Measurements from ENCODE around the gene PAQR5. TPM values are rescaled to one million over a fixed set of nuclear protein-coding genes. Genes with fewer than 3 reads are reported as not detected.
A peak's percentile ranks its signal among the peaks of the same experiment; 100 is the strongest.

The PAQR5 gene
- total RNA-seq, 1 donor from 2014 or later, result 1.2 TPM

- Histone ChIP-seq H4K20me1 (ENCODE audit: insufficient read depth, low read length) (no peaks in the 10 kb centered on the region), H3K9ac (ENCODE audit: low read length) (no peak overlapping the region), H3K27ac (ENCODE audit: low read depth, low read length) (no peak overlapping the region), H3K79me2 (ENCODE audit: insufficient read depth, low read length) (no peaks in the 10 kb centered on the region), H3K4me2 (ENCODE audit: low read length) (no peak overlapping the region), H3K4me3 (ENCODE audit: insufficient read depth, low read depth, low read length) (no peak overlapping the region), H2AFZ (ENCODE audit: low read depth, low read length) (no peak overlapping the region), H3K27me3 (ENCODE audit: insufficient read depth, low read length) (peaks cover 9% of the 10 kb centered on the region), H3K9me3 (ENCODE audit: insufficient read depth, low read depth, low read length) (no peaks in the 10 kb centered on the region), H3K36me3 (ENCODE audit: insufficient read depth, low read length) (no peaks in the 10 kb centered on the region), H3K4me1 (ENCODE audit: insufficient read depth, low read length) (peaks cover 26% of the 10 kb centered on the region)
- Mint-ChIP-seq H3K4me1 (ENCODE audit: low read depth, unreplicated experiment) (peaks cover 30% of the 10 kb centered on the region), H3K4me3 (ENCODE audit: unreplicated experiment) (no peak overlapping the region), H3K27me3 (ENCODE audit: low read depth, unreplicated experiment) (peaks cover 21% of the 10 kb centered on the region), H3K9me3 (ENCODE audit: unreplicated experiment) (no peaks in the 10 kb centered on the region), H3K36me3 (ENCODE audit: low read depth, unreplicated experiment) (peaks cover 1% of the 10 kb centered on the region), H3K27ac (ENCODE audit: unreplicated experiment) (no peak overlapping the region)
- FAIRE-seq (no peak), DNase-seq (ENCODE audit: low read depth) (no peak)
- TF ChIP-seq EZH2 (IDR thresholded peaks at IDR 0.05; ENCODE audit: insufficient read depth, low read length) (no peak), CTCF (IDR thresholded peaks at IDR 0.05; ENCODE audit: insufficient read depth, low read depth, low read length) (no peak)
These were observed 4.2 kb downstream of the PAQR5 start for GRCh38 chr15:69302929-69303328.

- H3K9me3 Mint-ChIP-seq (ENCODE audit: unreplicated experiment), result peaks cover 2% of the 10 kb centered on the region
- peaks cover 24% of the 10 kb centered on the region for H3K4me1 ChIP-seq (ENCODE audit: insufficient read depth, low read length)
- no peaks in the 10 kb centered on the region for H3K36me3 ChIP-seq (ENCODE audit: insufficient read depth, low read length)
- no peak overlapping the region for H3K4me3 ChIP-seq (ENCODE audit: insufficient read depth, low read depth, low read length)
- H3K27me3 Mint-ChIP-seq (ENCODE audit: low read depth, unreplicated experiment), result peaks cover 19% of the 10 kb centered on the region
- no peak for DNase-seq (ENCODE audit: low read depth)
- no peaks in the 10 kb centered on the region for H3K9me3 ChIP-seq (ENCODE audit: insufficient read depth, low read depth, low read length)
- H3K4me3 Mint-ChIP-seq (ENCODE audit: unreplicated experiment), result no peak overlapping the region
- no peak overlapping the region for H3K9ac ChIP-seq (ENCODE audit: low read length)
- peaks cover 6% of the 10 kb centered on the region for H3K27me3 ChIP-seq (ENCODE audit: insufficient read depth, low read length)
- H3K27ac Mint-ChIP-seq (ENCODE audit: unreplicated experiment), result no peak overlapping the region
- H4K20me1 ChIP-seq (ENCODE audit: insufficient read depth, low read length), result no peaks in the 10 kb centered on the region
- no peaks in the 10 kb centered on the region for H3K79me2 ChIP-seq (ENCODE audit: insufficient read depth, low read length)
- H3K27ac ChIP-seq (ENCODE audit: low read depth, low read length), result no peak overlapping the region
- no peak overlapping the region for H2AFZ ChIP-seq (ENCODE audit: low read depth, low read length)
- TF ChIP-seq CTCF (IDR thresholded peaks at IDR 0.05; ENCODE audit: insufficient read depth, low read depth, low read length) (peak; percentile 8), EZH2 (IDR thresholded peaks at IDR 0.05; ENCODE audit: insufficient read depth, low read length) (no peak)
- H3K4me1 Mint-ChIP-seq (ENCODE audit: low read depth, unreplicated experiment), result peaks cover 30% of the 10 kb centered on the region
- peak overlapping the region; percentile 20 for H3K4me2 ChIP-seq (ENCODE audit: low read length)
- no peak for FAIRE-seq
- H3K36me3 Mint-ChIP-seq (ENCODE audit: low read depth, unreplicated experiment), result peaks cover 1% of the 10 kb centered on the region
These were observed 4.8 kb downstream of the PAQR5 start for GRCh38 chr15:69303337-69304181.

DNA sequence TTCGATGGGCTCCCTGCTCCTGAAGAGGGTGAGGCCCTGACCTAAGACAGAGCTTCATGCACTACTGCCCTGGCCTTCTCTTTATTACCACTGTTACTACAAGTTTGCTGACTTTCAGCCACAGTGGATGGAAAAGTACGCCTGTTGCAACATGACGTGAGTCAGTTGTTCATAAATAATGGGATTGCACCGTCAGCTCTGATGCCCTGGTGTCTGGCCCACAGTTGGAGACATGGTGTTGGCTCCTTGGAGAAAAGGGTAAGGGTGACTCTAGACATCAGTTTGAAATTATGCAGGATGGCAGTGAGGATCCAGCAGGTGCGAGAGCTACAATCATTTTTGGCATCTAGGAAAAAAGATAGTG, 5.5 kb downstream of the PAQR5 start:
- H3K4me3 Mint-ChIP-seq (ENCODE audit: unreplicated experiment), result no peak overlapping the region
- Histone ChIP-seq H4K20me1 (ENCODE audit: insufficient read depth, low read length) (no peaks in the 10 kb centered on the region), H2AFZ (ENCODE audit: low read depth, low read length) (no peak overlapping the region), H3K36me3 (ENCODE audit: insufficient read depth, low read length) (no peaks in the 10 kb centered on the region), H3K9ac (ENCODE audit: low read length) (no peak overlapping the region), H3K27ac (ENCODE audit: low read depth, low read length) (peak overlapping the region; percentile 10), H3K4me2 (ENCODE audit: low read length) (peak overlapping the region; percentile 20), H3K9me3 (ENCODE audit: insufficient read depth, low read depth, low read length) (no peaks in the 10 kb centered on the region), H3K4me1 (ENCODE audit: insufficient read depth, low read length) (peaks cover 24% of the 10 kb centered on the region), H3K79me2 (ENCODE audit: insufficient read depth, low read length) (no peaks in the 10 kb centered on the region), H3K4me3 (ENCODE audit: insufficient read depth, low read depth, low read length) (no peak overlapping the region), H3K27me3 (ENCODE audit: insufficient read depth, low read length) (peaks cover 6% of the 10 kb centered on the region)
- peaks cover 23% of the 10 kb centered on the region for H3K27me3 Mint-ChIP-seq (ENCODE audit: low read depth, unreplicated experiment)
- H3K36me3 Mint-ChIP-seq (ENCODE audit: low read depth, unreplicated experiment), result peaks cover 1% of the 10 kb centered on the region
- FAIRE-seq (no peak), DNase-seq (ENCODE audit: low read depth) (peak; percentile 73)
- peak overlapping the region; percentile 49 for H3K27ac Mint-ChIP-seq (ENCODE audit: unreplicated experiment)
- H3K9me3 Mint-ChIP-seq (ENCODE audit: unreplicated experiment), result peaks cover 3% of the 10 kb centered on the region
- peaks cover 30% of the 10 kb centered on the region for H3K4me1 Mint-ChIP-seq (ENCODE audit: low read depth, unreplicated experiment)
- no peak for TF ChIP-seq EZH2 (IDR thresholded peaks at IDR 0.05; ENCODE audit: insufficient read depth, low read length)
- TF ChIP-seq CTCF (IDR thresholded peaks at IDR 0.05; ENCODE audit: insufficient read depth, low read depth, low read length), result no peak

All from astrocyte (in vitro differentiated cells and primary cell).